A549 treated with ZK216348 at 1 μM for 4 hours (cell line): ENCODE data around the gene CELA2B. TPM values are rescaled to one million over a fixed set of nuclear protein-coding genes. Genes with fewer than 3 reads are reported as not detected.

ENCODE experiments used
- total RNA-seq: library from RNA; stranded (reverse); fragments of 200-300 nt; extraction: Qiagen RNA extraction; gene quantifications from 5 replicates; pipeline ENCODE4 v1.2.3, GENCODE V29; 2022; ENCODE audit warnings: low read depth

The CELA2B gene
- not detected in 5 replicates for total RNA-seq

GRCh38 chr1:15475752-15476314, at the start of gene CELA2B:
Gene CELA2B (plus strand): TSS chr1:15476104. CDS start chr1:15476126, 22 bp downstream.

GRCh38 chr1:15456313-15456954, 19.5 kb upstream of the CELA2B start, which contains the start of gene CELA2A:
Gene CELA2A (plus strand): TSS chr1:15456732. CDS start chr1:15456754, 22 bp downstream.

GRCh38 chr1:15524021-15524282, 48.0 kb downstream of the CELA2B start, which contains the start of gene CASP9:
Gene CASP9 (minus strand): TSS chr1:15524215. CDS start chr1:15524200, 15 bp downstream.

GRCh38 chr1:15526490-15527339, 50.8 kb downstream of the CELA2B start, which contains the start of gene DNAJC16:
Gene DNAJC16 (plus strand): TSS chr1:15526848. CDS start chr1:15529106, 2,258 bp downstream.

Other genes with a start within 250 kb of the CELA2B start
- gene FHAD1, start 228.9 kb upstream of the CELA2B start, total RNA-seq = 0.66 to 1.6 TPM (median 0.86 TPM) in 5 replicates
- gene EFHD2, start 66.2 kb upstream of the CELA2B start, total RNA-seq = 143 to 291 TPM (median 261 TPM) in 5 replicates
- 0.67 to 1.8 TPM (median 0.94 TPM) in 5 replicates for gene CTRC, start 37.7 kb upstream of the CELA2B start, total RNA-seq
- not detected in 5 replicates for gene CELA2A, start 19.4 kb upstream of the CELA2B start, total RNA-seq
- gene CASP9, start 48.1 kb downstream of the CELA2B start, total RNA-seq = 4.1 to 6.9 TPM (median 6.1 TPM) in 5 replicates
- 3.9 to 5.6 TPM (median 4.0 TPM) in 5 replicates for gene DNAJC16, start 50.7 kb downstream of the CELA2B start, total RNA-seq
- gene AGMAT, start 108.9 kb downstream of the CELA2B start, total RNA-seq = 4.5 to 8.1 TPM (median 7.6 TPM) in 5 replicates
- gene DDI2, start 141.4 kb downstream of the CELA2B start, total RNA-seq = 6.5 to 10.5 TPM (median 8.6 TPM) in 5 replicates
- 16.2 to 30.5 TPM (median 26.7 TPM) in 5 replicates for gene PLEKHM2, start 208.2 kb downstream of the CELA2B start, total RNA-seq